WTC11 (cell line): ENCODE results near the gene CDC37L1. TPM values are rescaled to one million over a fixed set of nuclear protein-coding genes. Genes with fewer than 3 reads are reported as not detected.

ENCODE experiments used
- ATAC-seq: fragments of 200-7000 bp; cut with Tn5 transposase; 2 replicates; pipeline ENCODE4 v1.10.0; 2021; ENCODE audit warnings: mild to moderate bottlenecking, moderate library complexity
- CTCF ChIA-PET: fragments of 300-600 bp; sonication (Branson Sonifier 250); formaldehyde crosslinking; loops from one replicate; lab custom pipeline; 2021; ENCODE audit warnings: antibody characterized with exemption; lab: Charles Lee
- POLR2A ChIA-PET: fragments of 350-600 bp; sonication (Branson Sonifier 250); formaldehyde crosslinking; loops from one replicate; lab custom pipeline; 2021; ENCODE audit warnings: antibody characterized with exemption; lab: Charles Lee
- DNase-seq: peaks from one replicate; pipeline ENCODE4 v3.0.0; 2021; ENCODE audit warnings: low spot score
- H3K27ac Mint-ChIP-seq: 2 replicates; pipeline ENCODE4 v1.8.0; 2021; ENCODE audit warnings: mixed read lengths
- H3K27me3 Mint-ChIP-seq: 2 replicates; pipeline ENCODE4 v1.8.0; 2021; ENCODE audit warnings: low read depth, mild to moderate bottlenecking, moderate library complexity, mixed read lengths
- H3K36me3 Mint-ChIP-seq: 2 replicates; pipeline ENCODE4 v1.8.0; 2021; ENCODE audit warnings: mixed read lengths
- H3K4me1 Mint-ChIP-seq: 2 replicates; pipeline ENCODE4 v1.8.0; 2022; ENCODE audit warnings: mixed read lengths
- H3K4me3 Mint-ChIP-seq: 2 replicates; pipeline ENCODE4 v1.8.0; 2021; ENCODE audit warnings: mild to moderate bottlenecking, moderate library complexity, mixed read lengths
- H3K9me3 Mint-ChIP-seq: 2 replicates; pipeline ENCODE4 v1.8.0; 2021; ENCODE audit warnings: mixed read lengths
- ERG ChIP-seq: fragments of 250-450 bp; sonication (Bioruptor Pico); IDR thresholded peaks from 2 replicates; pipeline ENCODE4 v1.8.0; 2021; ENCODE audit warnings: mild to moderate bottlenecking
- GABPB1 ChIP-seq: sonication (generic); formaldehyde crosslinking; IDR thresholded peaks from 2 replicates; pipeline ENCODE4 v1.8.1; 2023; ENCODE audit warnings: mild to moderate bottlenecking, missing genetic modification reagents
- JUN ChIP-seq: sonication (generic); formaldehyde crosslinking; IDR thresholded peaks from 2 replicates; pipeline ENCODE4 v1.8.0; 2023; ENCODE audit warnings: mild to moderate bottlenecking, missing genetic modification reagents
- NR2C2 ChIP-seq: sonication (generic); formaldehyde crosslinking; IDR thresholded peaks from 2 replicates; pipeline ENCODE4 v1.8.0; 2022; ENCODE audit warnings: mild to moderate bottlenecking, missing genetic modification reagents
- PREB ChIP-seq: sonication (generic); formaldehyde crosslinking; IDR thresholded peaks from 2 replicates; pipeline ENCODE4 v1.8.1; 2022; ENCODE audit warnings: mild to moderate bottlenecking, missing genetic modification reagents, moderate library complexity, borderline replicate concordance
- SMAD4 ChIP-seq: sonication (generic); formaldehyde crosslinking; IDR thresholded peaks from 2 replicates; pipeline ENCODE4 v1.8.0; 2022; ENCODE audit warnings: mild to moderate bottlenecking, missing genetic modification reagents
- TCF7 ChIP-seq: sonication (generic); formaldehyde crosslinking; IDR thresholded peaks from 2 replicates; pipeline ENCODE4 v1.8.0; 2022; ENCODE audit warnings: mild to moderate bottlenecking, low read depth, missing genetic modification reagents, moderate library complexity
- ZNF121 ChIP-seq: sonication (generic); formaldehyde crosslinking; IDR thresholded peaks from 2 replicates; pipeline ENCODE4 v1.8.0; 2023; ENCODE audit warnings: missing genetic modification reagents
- ZNF219 ChIP-seq: sonication (generic); formaldehyde crosslinking; IDR thresholded peaks from 2 replicates; pipeline ENCODE4 v1.8.0; 2023; ENCODE audit warnings: missing genetic modification reagents, mild to moderate bottlenecking, borderline replicate concordance
- ZNF263 ChIP-seq: sonication (generic); formaldehyde crosslinking; IDR thresholded peaks from 2 replicates; pipeline ENCODE4 v1.8.1; 2022; ENCODE audit warnings: low read depth, mild to moderate bottlenecking, moderate library complexity, missing genetic modification reagents
- ZNF317 ChIP-seq: sonication (generic); formaldehyde crosslinking; IDR thresholded peaks from 2 replicates; pipeline ENCODE4 v1.8.1; 2023; ENCODE audit warnings: low read depth, mild to moderate bottlenecking, moderate library complexity, missing genetic modification reagents, borderline replicate concordance
- ZNF425 ChIP-seq: fragments of 250-450 bp; sonication (Bioruptor Pico); conservative IDR thresholded peaks from 2 replicates; pipeline ENCODE4 v1.9.0; 2021; ENCODE audit warnings: mild to moderate bottlenecking
- ZNF532 ChIP-seq: fragments of 250-450 bp; sonication (Bioruptor Pico); IDR thresholded peaks from 2 replicates; pipeline ENCODE4 v1.9.0; 2021; ENCODE audit warnings: mild to moderate bottlenecking, borderline replicate concordance
- total RNA-seq: library from RNA; stranded (reverse); gene quantifications from 3 replicates; pipeline ENCODE4 v1.2.3, GENCODE V29; 2021

Gene CDC37L1
- total RNA-seq, 1 experiment from 2014 or later = 20.1 TPM

- Mint-ChIP-seq H3K27me3 (no peaks in the 10 kb centered on the region), H3K4me1 (no peaks in the 10 kb centered on the region; the same call in 1 of the 2 replicates), H3K36me3 (no peaks in the 10 kb centered on the region), H3K27ac (no peak overlapping the region), H3K4me3 (no peak overlapping the region), H3K9me3 (no peaks in the 10 kb centered on the region)
- DNase-seq (no peak), ATAC-seq (no peak)
- TF ChIP-seq ZNF219 (CRISPR knock-in tag) (no peak), SMAD4 (CRISPR knock-in tag) (no peak), ZNF121 (no peak), ERG (CRISPR knock-in tag) (no peak), PREB (CRISPR knock-in tag) (no peak), JUN (CRISPR knock-in tag) (no peak), ZNF425 (CRISPR knock-in tag) (no peak), NR2C2 (CRISPR knock-in tag) (no peak), ZNF317 (CRISPR knock-in tag) (no peak), ZNF263 (CRISPR knock-in tag) (no peak), TCF7 (no peak), ZNF532 (no peak), GABPB1 (no peak)
- CTCF ChIA-PET = interaction anchor here (0.8 to 2.0 kb wide), 4 partner anchors 16 to 686 kb away, joined by 3 to 6 read pairs (median 4); partner anchors contain the start of gene AK3
- POLR2A ChIA-PET = no interaction called here
Observed at GRCh38 chr9:4756420-4756819, 77.1 kb downstream of the CDC37L1 start.

Other genes with a start within 250 kb of the CDC37L1 start
- gene SLC1A1, start 189.1 kb upstream of the CDC37L1 start, total RNA-seq = 7.0 to 8.5 TPM (median 7.1 TPM) in 3 replicates
- 13.4 to 13.5 TPM (median 13.5 TPM) in 3 replicates for gene PLPP6, start 17.3 kb upstream of the CDC37L1 start, total RNA-seq
- 1.7 to 2.5 TPM (median 1.8 TPM) in 3 replicates for gene SPATA6L, start 13.1 kb upstream of the CDC37L1 start, total RNA-seq
- gene AK3, start 61.6 kb downstream of the CDC37L1 start, total RNA-seq = 28.5 to 30.2 TPM (median 29.1 TPM) in 3 replicates
- gene RCL1, start 113.4 kb downstream of the CDC37L1 start, total RNA-seq = 22.4 to 27.2 TPM (median 25.3 TPM) in 3 replicates